ENCODE results near the gene METTL24.
"Not testable (repeated sequence)": the region's sequence is repeated elsewhere in the genome, so short reads cannot be mapped to it uniquely, and the experiment has no call there.

Gene METTL24

DNA sequence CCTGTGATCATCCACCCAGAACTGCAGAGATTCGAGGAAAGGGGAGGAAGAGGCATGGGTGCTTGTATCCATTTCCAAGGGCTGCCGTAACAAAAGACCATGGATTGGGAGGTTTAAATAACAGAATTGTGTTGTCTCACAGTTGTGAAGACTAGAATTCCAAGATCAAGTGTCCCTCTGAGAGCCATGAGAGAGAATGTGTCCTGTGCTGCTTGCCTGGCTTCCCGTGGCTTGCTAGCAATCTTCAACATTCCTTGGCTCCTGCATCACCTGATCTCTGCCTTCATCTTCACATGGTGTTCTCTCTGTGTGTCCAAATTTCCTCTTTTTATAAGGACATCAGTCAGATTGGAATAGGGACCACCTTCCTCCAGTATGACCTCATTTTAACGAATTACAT, 108.1 kb downstream of the METTL24 start:
- DNase-seq = no peak

DNA sequence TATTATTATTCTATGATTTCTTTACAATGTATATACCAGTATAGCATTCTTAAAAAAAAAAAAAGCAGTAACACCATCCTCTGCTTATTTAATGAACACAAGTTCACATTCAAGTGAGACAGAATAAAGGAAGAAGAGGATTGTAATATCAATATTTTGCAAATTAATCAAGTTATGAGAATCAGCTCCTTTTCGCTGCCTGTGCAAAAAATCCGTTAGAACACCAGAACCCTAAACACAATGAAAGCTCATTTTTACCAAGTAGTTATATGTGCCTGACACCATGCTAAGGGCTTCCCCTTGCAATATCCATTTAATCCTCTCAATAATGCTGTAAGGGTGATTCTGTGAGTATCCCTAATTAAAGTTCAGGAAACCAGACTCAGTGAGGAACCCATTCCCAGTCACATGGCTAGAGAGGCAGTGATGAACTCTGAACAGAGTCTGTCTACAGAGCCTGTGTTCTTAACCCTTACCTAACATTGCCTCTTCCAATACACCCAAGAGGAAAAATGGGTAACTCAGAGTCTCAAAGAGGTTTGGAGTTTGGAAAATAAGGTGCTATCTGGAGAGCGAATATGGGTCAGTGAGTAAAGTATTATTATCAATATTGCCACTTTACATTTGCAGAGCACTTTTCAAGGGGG, 111.1 kb downstream of the METTL24 start:
- DNase-seq = no peak

DNA sequence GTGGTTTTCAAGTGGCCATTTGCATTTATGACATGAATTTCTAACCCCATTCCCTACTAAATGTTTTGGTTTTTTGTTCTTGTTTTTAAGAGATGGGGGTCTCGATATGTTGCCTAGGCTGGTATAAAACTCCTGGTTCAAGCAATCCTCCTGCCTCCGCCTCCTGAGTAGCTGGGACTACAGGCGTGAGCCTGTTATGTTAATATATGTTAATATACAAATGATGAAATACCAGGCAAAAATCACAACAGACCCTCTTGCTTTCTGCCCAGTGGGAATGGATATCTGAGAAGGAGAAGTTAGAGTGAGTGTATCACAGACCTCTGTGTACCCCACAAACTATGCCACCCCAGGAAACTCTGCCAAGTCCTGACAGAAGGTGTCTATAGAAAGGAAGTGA, 111.8 kb downstream of the METTL24 start:
- no peak for DNase-seq

DNA sequence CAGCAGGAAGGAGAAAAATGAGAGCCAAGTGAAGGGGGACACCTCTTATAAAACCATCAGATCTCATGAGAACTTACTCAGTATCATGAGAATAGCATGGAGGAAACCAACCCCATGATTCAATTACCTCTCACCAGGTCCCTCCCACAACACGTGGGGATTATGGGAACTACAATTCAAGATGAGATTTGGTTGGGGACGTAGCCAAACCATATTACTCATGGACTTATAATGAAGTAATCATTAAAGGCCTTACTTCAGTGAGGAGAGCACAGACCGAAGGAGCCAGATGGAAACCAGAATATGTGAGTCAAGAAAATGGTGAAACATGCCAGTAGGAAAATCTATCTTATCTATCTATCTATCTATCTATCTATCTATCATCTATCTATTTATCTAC, 113.5 kb downstream of the METTL24 start:
- not testable (repeated sequence) for DNase-seq

DNA sequence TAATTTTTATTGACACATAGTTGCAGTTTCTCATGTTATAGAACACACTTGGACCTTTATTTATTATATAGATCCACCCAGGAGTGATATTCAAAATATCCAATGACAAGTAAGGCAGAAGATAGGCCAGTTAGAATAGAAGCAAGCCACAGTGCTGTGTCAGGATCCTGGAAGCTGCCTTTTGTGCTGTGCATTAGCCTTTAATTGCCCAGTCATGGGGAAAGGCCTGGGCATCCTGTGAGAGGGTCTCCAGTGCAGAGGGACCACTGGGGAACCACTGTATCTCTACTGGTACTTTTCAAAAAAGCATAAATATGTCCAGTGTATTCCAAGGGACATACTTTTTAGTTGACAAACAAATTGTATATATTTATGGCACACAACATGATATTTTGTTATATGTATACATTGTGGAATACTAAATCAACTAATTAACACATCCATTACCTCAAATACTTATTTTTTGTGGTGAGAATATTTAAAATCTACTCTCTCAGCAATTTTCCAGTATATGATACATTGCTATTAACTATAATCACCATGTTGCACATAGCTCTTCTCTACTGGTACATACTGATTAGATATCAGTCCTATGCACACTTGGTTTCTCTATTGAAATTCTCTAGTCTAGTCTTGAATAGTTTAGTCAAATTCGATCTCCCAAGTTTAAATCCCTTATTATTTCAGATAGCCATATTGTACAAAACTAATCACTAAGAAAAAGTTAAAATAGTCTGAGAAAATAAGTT, 118.4 kb downstream of the METTL24 start:
- no peak for DNase-seq

DNA sequence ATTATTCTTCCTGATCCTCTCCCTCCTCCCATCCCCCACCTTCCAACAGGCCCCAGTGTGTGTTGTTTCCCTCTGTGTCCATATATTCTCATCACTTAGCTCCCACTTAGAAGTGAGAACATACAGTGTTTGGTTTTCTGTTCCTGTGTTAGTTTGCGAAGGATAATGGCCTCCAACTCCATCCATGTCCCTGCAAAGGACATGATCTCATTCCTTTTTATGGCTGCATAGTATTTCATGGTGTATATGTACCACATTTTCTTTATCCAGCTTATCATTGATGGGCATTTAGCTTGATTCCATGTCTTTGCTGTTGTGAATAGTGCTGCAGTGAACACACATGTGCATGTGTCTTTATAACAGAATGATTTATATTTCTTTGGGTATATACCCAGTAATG, 122.1 kb downstream of the METTL24 start:
- not testable (repeated sequence) for DNase-seq

DNA sequence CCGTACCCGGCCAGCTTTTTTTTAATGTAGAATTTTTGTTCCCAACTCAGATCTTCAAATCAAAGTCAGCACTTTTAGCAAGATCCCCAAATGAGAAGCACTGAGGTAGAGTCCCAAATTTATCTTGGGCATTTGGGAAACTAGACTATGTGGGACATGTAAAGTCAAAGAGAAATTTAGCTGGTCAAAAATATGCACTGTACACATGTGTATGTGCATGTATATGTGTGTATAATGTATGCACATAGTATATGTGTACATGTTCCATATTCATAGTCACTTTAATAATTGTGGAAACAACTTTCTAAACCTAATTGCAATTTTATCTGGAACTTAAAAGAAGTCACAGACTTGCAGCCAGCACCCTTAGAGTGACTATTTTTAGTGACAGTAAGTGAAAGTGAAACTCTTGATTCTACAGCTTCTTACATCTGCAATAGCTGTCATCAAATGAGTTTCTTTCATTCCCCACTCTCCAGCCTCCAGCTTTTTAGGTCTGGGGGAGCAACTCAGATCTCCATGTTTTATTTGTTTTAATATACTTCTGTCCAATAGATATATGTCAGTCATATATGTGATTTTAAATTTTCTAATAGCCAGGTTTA, 124.3 kb downstream of the METTL24 start:
- no peak for DNase-seq

DNA sequence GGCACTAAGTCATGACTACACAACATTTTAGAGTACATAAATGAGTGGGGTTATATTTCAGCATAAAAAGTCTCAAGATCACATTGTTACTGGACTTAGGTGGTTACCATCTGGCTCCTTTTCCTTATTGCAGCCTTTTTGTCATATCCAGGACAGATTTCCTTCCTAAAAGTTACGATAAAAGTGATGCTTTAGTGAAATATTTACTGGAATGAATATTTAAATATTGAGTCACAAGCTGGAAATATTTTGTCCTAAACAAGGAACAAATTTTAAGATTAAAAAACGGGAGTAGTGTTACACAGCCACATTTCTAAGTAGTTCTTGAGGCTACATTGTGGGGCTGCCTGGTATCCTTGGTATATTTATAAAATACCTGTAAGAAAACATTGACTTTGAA, 125.7 kb downstream of the METTL24 start:
- DNase-seq = no peak

DNA sequence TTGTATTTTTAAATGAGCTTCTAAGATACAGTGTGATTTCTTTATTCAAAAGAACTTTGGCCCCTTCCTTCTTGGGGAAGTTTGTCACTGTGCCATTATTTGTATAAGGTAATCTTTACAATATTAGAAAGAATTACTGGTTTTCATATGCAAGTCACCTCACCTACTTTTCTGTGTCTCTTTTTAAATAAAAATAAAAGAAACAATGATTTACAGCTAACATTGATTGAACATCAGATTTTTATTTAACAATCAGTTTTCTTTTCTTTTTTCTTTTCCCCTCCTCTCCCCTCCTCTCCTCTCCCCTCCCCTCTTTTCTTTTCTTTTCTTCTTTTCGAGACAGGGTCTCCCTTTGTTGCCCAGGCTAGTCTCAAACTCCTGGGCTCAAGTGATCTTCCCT, 131.9 kb downstream of the METTL24 start:
- no peak for DNase-seq

DNA sequence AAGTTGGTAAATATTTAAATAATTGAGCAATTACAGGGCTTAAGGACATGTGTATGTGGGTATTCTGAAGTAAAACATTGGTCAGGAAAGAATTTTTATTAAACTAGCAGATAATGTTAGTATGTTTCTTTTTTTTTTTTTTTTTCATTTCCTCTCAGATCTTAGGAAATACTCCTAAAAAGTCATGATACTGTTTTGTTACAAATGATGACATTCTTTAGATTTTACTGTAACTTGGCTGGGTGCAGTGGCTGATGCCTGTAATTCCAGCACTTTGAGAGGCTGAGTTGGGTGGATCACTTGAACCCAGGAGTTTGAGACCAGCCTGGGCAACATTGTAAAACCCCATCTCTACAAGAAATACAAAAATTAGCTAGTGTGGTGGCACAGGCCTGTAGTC, 136.4 kb downstream of the METTL24 start:
- no peak for DNase-seq

DNA sequence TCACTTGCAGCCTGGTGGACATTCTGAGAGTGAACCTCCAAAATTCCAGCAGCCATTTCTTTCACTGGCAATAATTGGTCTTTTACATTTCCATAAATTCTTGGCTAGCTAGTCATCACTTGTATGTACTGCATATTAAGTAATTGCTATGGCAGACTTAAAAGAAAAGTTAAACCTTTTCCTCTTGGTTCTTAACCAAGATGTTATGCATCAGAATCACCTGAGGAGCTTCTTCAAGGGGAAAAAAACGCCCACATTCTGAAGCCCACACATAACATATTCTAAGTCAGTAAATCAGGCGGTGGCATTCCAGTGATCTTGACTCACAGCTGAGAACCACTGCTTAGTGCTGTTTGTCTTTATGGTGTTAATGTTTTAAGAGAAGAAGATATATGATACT, 140.9 kb downstream of the METTL24 start:
- DNase-seq = peak; percentile 4

DNA sequence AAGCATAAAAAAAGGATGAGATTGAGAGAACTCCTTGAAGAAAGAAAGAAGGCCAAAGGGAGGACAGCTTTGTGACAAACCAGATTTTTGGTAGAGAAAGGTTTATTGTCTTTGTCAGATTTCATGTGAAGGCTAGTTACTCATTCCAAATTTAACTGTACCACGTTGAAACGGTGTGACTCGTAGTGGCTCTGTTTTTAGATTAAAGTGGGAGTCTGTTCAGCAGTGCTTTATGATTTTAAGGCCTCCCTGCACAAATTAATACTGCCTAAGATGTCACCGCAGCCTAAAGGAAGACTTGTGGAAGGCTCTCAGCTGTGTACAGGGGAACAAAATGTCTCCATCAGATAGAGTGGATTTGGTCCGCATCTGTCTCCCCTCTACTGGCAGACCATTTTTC, 142.0 kb downstream of the METTL24 start:
- no peak for DNase-seq

DNA sequence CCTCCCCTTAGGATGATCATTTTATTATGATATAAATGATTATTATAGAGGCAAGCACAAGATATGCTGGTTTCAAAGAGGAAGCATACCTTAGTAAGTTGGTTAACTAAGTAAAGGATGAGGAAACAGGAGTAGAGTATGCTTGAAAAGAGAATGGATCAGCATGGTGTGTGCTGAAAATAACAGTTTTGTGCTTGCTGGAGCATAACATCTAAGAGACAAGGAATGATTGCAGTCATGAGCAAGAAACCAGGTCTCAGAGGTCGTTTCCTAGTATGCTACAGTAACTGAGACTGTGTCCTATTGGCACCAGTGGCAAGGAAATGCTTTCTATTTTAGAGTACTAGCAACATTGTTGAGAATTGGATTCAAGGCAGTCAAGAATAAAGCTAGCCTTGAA, 143.8 kb downstream of the METTL24 start:
- no peak for DNase-seq

DNA sequence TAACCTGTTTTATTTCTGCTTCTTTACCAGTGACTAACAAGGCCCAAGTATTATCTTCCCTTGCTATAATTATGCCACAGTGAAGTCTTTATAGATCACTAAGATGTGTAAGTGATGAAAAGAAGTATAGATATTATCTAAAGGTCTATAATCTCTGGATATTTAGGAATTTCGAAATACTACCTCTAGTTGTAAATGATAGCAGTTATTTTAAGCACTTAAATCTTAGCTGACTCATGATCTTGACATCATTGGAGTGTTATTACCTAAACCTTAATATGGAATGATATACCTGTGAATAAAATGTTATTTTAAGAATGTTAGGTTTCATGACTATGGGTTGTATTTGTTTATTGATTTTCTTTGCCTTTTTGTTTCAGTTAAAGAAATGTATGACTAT, 146.4 kb downstream of the METTL24 start:
- no peak for DNase-seq

DNA sequence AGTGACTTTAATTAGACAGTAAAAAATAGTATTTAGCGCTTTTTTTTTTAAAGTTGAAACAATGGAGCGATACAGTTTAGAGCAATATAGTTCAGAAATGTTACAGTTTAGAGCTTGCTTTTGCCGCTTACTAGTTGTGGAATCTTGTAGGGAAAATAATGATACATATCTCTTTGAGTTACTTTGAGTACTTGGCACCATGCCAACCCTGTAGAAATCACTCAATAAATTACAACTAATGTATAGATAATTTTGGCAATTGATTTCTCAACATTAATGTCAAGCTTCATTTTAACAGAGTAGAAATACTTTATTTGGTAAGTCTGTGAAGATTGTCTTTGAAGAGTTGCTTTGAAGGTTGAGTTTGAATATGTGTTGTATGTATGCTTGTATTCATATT, 150.5 kb downstream of the METTL24 start:
- DNase-seq = no peak

DNA sequence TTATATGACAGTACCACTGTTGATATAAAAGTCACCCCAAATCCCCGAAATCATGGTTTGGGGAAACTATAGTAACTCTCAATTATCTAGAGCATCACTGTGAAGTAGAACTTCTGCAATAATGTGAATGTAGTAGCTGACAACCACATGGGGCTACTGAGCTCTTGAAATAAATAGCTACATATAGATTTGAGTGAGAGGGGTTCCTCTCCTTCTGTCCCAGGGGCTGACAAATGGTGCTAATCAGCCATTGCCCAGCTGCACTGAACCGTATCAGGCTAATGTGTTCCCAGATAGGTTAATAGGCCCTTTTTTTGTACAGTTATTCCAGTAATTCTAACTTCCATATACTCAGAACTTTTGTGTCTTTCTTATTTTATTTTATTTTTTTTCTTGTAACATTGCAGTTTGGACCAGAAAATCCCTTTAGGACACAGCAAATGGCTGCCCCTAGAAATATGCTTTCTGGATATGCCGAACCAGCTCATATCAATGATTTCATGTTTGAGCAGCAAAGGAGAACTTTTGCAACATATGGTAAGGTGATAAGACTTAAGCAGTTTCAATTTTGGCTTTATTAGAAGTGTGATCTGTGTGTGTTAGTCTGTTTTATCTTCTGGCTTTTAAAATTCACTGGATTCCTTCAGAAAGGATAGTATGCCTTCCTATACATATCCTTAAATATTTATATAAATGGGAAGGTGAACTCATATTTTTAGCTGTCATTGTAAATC, 156.8 kb downstream of the METTL24 start:
- DNase-seq = no peak

DNA sequence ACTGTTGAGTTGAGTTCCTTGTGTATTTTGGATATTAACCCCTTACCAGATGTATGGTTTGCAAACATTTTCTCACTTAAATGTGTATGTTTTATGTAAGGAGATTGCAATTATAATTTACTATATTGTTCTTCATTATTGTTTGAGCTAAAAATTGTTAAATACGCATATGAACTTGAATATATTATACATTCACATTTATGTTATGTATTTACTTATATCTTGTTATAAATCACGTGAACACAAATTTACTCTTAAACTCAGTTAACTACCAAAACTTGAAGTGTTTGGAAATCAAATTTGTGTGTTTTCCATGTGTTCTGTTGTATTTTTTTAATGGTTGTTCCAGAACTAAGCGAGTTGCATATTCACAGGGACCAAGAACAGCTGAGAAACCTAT, 159.6 kb downstream of the METTL24 start:
- DNase-seq = no peak

DNA sequence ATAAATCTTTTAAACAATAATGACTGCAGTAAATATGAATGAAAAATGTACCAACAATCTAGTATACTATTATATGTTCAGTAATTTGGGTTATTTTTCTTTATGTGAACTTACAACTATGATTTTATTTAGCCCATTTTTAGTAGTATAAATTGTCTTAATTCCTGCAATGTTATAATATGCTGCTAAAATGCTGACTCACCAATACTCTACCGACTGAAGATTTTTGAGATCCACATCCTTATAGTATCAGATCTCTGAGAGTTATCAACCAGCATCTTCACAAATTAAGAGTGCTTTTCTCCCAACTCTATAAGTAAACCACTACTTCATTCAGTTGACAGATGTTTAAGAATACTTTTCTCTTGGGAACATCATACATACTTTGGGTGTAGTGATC, 161.3 kb downstream of the METTL24 start:
- DNase-seq = no peak

DNA sequence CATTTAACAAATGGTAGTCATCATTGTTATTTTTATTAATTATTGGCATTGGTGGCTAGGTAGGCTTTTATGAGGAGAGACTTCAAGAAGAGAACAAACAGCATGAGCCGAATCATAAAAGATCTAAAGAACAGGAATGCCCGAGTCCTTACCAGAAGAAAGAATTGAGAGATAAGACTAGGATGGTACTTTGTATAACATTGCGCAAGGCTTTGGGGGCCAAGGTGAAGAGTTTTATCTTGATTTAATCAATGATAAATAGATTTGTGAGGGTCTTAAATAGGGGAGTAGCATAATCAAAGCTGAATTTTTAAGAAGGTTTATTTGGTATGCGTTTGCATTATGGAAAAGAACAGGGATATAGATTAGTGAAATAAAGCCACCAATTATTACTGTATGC, 162.5 kb downstream of the METTL24 start:
- no peak for DNase-seq
